Fibroblast of pulmonary artery (primary cell): Measurements from ENCODE around the gene ABCA13.

Experiments
- DNase-seq: peaks from one replicate; pipeline ENCODE4 v3.0.0-alpha.2; 2010; ENCODE audit warnings: low read depth
- H3K4me3 ChIP-seq: replicated peaks from 2 replicates; pipeline ENCODE4 v1.5.1; 2011; ENCODE audit warnings: low read depth, mild to moderate bottlenecking, control low read depth, low read length, moderate library complexity
- TF ChIP-seq, protein P1 (sequence below): IDR thresholded peaks from 2 replicates; pipeline ENCODE4 v1.5.1; 2011; ENCODE audit warnings: mild to moderate bottlenecking, control low read depth, low read length, inconsistent platforms; ENCODE audit errors: missing control alignments

The ABCA13 gene

DNA sequence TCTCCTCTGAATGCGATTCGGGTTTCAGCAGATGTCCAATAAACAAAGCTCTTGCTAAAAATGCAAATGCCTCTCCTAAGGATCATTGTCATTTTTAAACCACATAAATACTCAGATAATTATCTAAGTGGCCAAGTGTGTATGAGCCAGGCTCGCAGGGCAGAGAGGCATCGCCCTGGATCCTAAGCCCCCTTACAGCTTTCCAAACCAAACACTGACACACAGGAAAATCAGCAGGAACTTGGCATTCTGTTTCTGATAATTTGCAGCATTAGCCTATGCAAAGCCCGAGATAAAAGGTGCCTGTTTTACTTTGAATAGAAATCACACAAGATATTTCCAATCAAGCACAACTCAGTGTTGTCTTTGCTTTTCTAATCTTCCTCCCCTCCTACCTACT is 134.4 kb downstream of the ABCA13 start:
- TF ChIP-seq, protein P1, sequence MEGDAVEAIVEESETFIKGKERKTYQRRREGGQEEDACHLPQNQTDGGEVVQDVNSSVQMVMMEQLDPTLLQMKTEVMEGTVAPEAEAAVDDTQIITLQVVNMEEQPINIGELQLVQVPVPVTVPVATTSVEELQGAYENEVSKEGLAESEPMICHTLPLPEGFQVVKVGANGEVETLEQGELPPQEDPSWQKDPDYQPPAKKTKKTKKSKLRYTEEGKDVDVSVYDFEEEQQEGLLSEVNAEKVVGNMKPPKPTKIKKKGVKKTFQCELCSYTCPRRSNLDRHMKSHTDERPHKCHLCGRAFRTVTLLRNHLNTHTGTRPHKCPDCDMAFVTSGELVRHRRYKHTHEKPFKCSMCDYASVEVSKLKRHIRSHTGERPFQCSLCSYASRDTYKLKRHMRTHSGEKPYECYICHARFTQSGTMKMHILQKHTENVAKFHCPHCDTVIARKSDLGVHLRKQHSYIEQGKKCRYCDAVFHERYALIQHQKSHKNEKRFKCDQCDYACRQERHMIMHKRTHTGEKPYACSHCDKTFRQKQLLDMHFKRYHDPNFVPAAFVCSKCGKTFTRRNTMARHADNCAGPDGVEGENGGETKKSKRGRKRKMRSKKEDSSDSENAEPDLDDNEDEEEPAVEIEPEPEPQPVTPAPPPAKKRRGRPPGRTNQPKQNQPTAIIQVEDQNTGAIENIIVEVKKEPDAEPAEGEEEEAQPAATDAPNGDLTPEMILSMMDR, result no peak
- H3K4me3 ChIP-seq, result no peak overlapping the region
- DNase-seq, result no peak

DNA sequence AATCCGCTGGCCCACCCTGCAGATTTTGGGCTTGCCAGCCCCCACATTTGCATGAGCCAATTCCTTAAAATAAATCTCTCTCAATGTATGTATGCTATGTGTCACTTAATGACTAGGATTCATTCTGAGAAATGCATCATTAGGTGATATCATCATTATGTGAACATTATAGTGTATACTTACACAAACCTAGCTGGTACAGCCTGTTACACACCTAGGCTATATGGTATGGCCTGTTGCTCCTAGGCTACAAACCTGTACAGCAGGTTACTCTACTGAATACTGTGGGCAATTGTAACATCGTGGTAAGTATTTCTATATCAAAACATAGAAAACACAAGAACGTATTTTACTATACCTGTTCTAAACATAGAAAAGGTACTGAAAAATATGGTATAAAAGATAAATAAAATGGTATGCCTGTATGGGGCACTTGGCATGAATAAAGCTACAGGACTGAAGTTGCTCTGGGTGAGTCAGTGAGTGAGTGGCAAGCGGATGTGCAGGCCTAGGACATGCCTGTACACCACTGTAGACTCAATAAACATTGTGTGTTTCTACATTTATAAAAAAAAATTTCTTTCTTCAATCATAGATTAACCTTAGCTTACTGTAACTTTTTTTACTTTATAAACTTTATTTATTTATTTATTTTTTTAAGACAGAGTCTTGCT is 135.9 kb downstream of the ABCA13 start:
- H3K4me3 ChIP-seq, result no peak overlapping the region
- DNase-seq, result no peak
- TF ChIP-seq, protein P1, result no peak

DNA sequence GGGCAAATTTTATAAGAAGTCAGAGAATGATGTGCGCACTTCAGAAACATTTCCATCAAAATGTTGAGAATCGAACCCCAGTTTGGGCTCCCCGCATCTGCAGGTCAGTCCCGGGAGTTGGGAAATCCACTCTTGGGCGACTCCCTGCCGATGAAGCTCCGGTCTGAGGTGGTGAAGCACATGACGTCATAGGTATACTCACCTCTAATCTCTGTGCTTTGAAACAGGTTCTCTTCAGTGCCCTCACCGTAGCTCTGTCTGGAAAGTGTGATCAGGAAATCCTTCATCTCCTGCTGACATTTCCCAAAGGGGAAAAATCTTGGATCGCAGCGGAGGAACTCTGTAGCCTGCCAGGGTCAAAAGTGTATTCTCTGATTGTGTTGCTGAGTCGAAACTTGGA is 138.5 kb downstream of the ABCA13 start:
- no peak for DNase-seq
- TF ChIP-seq, protein P1, result no peak

DNA sequence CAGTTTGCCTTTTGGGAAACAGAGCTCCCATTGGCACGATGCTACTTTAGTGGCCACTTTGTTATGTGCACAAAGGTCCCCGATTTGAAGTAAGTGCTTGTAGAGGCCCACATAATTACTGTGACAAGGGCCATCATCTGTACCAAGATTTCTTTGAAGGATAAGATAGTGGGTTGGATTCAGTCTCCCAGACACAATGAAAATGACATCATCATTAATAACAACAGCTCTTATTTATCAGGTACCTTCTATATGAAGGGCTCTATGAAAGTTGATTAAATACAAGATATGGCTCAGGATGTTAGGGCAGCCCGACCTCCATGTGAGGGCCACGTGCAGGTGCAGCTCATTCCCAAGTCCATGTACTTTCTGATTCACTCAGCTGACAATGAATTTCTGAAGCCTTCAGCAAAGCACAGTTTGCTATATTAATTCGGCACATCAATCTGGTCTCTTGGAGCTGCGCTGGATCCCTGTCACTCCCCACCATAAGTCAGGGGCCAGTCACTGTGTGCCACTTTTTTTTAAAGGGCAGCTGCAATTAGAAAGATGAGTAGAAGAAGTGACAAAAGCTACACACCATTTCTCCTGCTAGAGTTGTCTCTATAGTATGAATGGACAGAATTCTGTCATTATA is 140.3 kb downstream of the ABCA13 start:
- no peak for DNase-seq
- H3K4me3 ChIP-seq, result no peak overlapping the region
- TF ChIP-seq, protein P1, result no peak

More for the DNA sequence above, 138.5 kb downstream of the ABCA13 start:
- no peak overlapping the region for H3K4me3 ChIP-seq

DNA sequence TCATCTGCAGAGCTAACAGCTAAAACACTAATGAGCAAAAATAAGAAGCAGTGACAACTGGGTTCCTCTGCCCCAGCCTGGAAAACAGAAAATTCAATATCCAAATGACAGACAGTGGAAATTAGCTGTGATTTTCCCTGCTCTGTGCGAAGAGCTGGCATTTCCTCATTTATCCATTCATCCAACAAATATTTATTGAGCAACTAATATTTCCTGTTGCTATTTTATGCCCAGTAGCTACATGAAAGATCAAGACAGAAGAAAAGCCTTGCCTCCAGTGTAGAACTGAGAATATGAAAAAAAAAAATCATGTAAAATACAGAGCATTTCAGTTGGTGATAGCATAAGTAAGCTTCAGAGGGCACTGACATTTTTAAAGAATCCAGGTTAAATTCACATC is 140.9 kb downstream of the ABCA13 start:
- H3K4me3 ChIP-seq, result no peak overlapping the region
- DNase-seq, result peak; percentile 33
- TF ChIP-seq, protein P1, result no peak

DNA sequence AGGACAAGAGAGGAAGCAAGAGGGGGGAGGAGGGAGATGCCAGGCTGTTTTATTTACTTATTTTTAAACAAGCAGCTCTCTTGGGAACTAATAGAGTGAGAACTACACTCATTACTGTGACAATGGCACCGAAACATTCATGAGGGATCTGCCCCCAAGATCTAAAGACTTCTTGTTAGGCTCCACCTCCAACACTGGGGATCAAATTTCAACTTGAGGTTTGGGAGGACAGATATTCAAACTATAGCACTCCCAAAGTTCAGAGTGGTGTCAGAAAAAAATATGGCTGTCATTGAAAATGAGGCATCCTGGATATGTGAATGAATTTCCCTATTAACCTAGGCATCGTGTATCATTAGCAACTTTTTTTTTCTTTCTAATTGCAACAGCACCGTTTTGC is 145.5 kb downstream of the ABCA13 start:
- DNase-seq, result no peak
- TF ChIP-seq, protein P1, result no peak
- H3K4me3 ChIP-seq, result no peak overlapping the region

DNA sequence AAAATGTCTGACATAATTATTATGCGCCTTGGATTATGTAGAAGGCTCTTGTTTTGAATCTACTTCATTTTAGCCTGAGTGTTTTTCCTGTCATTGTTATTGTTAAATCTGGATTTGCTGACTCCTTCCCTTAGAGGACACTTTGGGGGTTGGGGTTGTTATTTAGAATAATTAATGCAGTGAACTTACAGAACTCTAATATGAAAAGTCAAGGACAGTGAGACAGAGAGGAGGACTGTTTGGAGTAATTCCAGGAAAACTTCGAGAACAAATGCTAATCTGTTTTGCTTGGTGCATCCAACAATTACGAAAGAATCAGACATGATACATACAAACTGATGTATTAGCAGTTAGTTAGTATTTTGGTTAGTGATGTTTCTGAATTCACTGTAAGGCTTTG is 146.1 kb downstream of the ABCA13 start:
- TF ChIP-seq, protein P1, result no peak
- H3K4me3 ChIP-seq, result no peak overlapping the region

More for the DNA sequence above, 146.1 kb downstream of the ABCA13 start:
- DNase-seq, result no peak
